ENCODE results near the gene EBP.

The EBP gene

GRCh38 chrX:48478806-48479205 lies 42.8 kb upstream of the EBP start:
- TF ChIP-seq CTCF (IDR thresholded peaks at IDR 0.05; ENCODE audit: insufficient read depth, low read length, poor library complexity, severe bottlenecking), result no peak
- peaks cover 4% of the 10 kb centered on the region for H3K36me3 ChIP-seq (ENCODE audit: control insufficient read depth, insufficient read depth, low read length)
- no peak overlapping the region for H3K4me3 ChIP-seq (replicated peaks; ENCODE audit: low read depth, low read length)
- DNase-seq (ENCODE audit: extremely low read depth, insufficient read length), result no peak
- H3K27me3 ChIP-seq (replicated peaks; ENCODE audit: control insufficient read depth, insufficient read depth, low read length), result no peaks in the 10 kb centered on the region

GRCh38 chrX:48480142-48480541 lies 41.5 kb upstream of the EBP start:
- DNase-seq (ENCODE audit: extremely low read depth, insufficient read length), result no peak
- no peak for TF ChIP-seq CTCF (IDR thresholded peaks at IDR 0.05; ENCODE audit: insufficient read depth, low read length, poor library complexity, severe bottlenecking)
- H3K27me3 ChIP-seq (replicated peaks; ENCODE audit: control insufficient read depth, insufficient read depth, low read length), result no peaks in the 10 kb centered on the region
- H3K4me3 ChIP-seq (replicated peaks; ENCODE audit: low read depth, low read length), result no peak overlapping the region
- H3K36me3 ChIP-seq (ENCODE audit: control insufficient read depth, insufficient read depth, low read length), result peaks cover 4% of the 10 kb centered on the region

- no peak for TF ChIP-seq CTCF (IDR thresholded peaks at IDR 0.05; ENCODE audit: insufficient read depth, low read length, poor library complexity, severe bottlenecking)
- Histone ChIP-seq H3K27me3 (replicated peaks; ENCODE audit: control insufficient read depth, insufficient read depth, low read length) (no peaks in the 10 kb centered on the region), H3K36me3 (ENCODE audit: control insufficient read depth, insufficient read depth, low read length) (peaks cover 4% of the 10 kb centered on the region), H3K4me3 (replicated peaks; ENCODE audit: low read depth, low read length) (no peak overlapping the region)
- DNase-seq (ENCODE audit: extremely low read depth, insufficient read length), result no peak
These were observed 41.0 kb upstream of the EBP start for GRCh38 chrX:48480583-48480982.

- TF ChIP-seq CTCF (IDR thresholded peaks at IDR 0.05; ENCODE audit: insufficient read depth, low read length, poor library complexity, severe bottlenecking), result no peak
- Histone ChIP-seq H3K27me3 (replicated peaks; ENCODE audit: control insufficient read depth, insufficient read depth, low read length) (no peaks in the 10 kb centered on the region), H3K4me3 (replicated peaks; ENCODE audit: low read depth, low read length) (no peak overlapping the region), H3K36me3 (ENCODE audit: control insufficient read depth, insufficient read depth, low read length) (peaks cover 4% of the 10 kb centered on the region)
- no peak for DNase-seq (ENCODE audit: extremely low read depth, insufficient read length)
These were observed 39.1 kb upstream of the EBP start for GRCh38 chrX:48482526-48482925.

GRCh38 chrX:48487362-48487798 lies 34.2 kb upstream of the EBP start:
- peaks cover 1% of the 10 kb centered on the region; the same call in 1 of the 2 replicates for H3K36me3 ChIP-seq (ENCODE audit: control insufficient read depth, insufficient read depth, low read length)
- DNase-seq (ENCODE audit: extremely low read depth, insufficient read length), result no peak
- no peaks in the 10 kb centered on the region for H3K27me3 ChIP-seq (replicated peaks; ENCODE audit: control insufficient read depth, insufficient read depth, low read length)
- TF ChIP-seq CTCF (IDR thresholded peaks at IDR 0.05; ENCODE audit: insufficient read depth, low read length, poor library complexity, severe bottlenecking), result no peak
- H3K4me3 ChIP-seq (replicated peaks; ENCODE audit: low read depth, low read length), result no peak overlapping the region

GRCh38 chrX:48488034-48488433 lies 33.6 kb upstream of the EBP start:
- H3K36me3 ChIP-seq (ENCODE audit: control insufficient read depth, insufficient read depth, low read length), result peaks cover 1% of the 10 kb centered on the region; the same call in 1 of the 2 replicates
- DNase-seq (ENCODE audit: extremely low read depth, insufficient read length), result no peak
- no peak overlapping the region for H3K4me3 ChIP-seq (replicated peaks; ENCODE audit: low read depth, low read length)
- no peaks in the 10 kb centered on the region for H3K27me3 ChIP-seq (replicated peaks; ENCODE audit: control insufficient read depth, insufficient read depth, low read length)
- TF ChIP-seq CTCF (IDR thresholded peaks at IDR 0.05; ENCODE audit: insufficient read depth, low read length, poor library complexity, severe bottlenecking), result no peak
